GM23338 (cell line): Measurements from ENCODE around the gene CDH4. TPM values are rescaled to one million over a fixed set of nuclear protein-coding genes. Genes with fewer than 3 reads are reported as not detected.

ENCODE experiments used
- ATAC-seq: fragments of 200-7000 bp; cut with Tn5 transposase; 3 replicates; pipeline ENCODE4 v1.9.1; 2020
- DNase-seq: peaks from one replicate; pipeline ENCODE4 v3.0.0-alpha.2; 2015; ENCODE audit warnings: low spot score
- H2AFZ ChIP-seq: fragments of 200-600 bp; sonication (generic); 2 replicates; pipeline ENCODE4 v1.8.0; 2016; ENCODE audit warnings: antibody characterized with exemption, mild to moderate bottlenecking, moderate library complexity
- H3F3A ChIP-seq: fragments of 200-600 bp; sonication (generic); replicated peaks from 2 replicates; pipeline ENCODE4 v1.8.0; 2017; ENCODE audit warnings: antibody characterized with exemption, mixed run types, low read depth
- H3K27ac ChIP-seq: fragments of 200-600 bp; sonication (generic); 2 replicates; pipeline ENCODE4 v1.6.1; 2016; ENCODE audit warnings: low read depth
- H3K27me3 ChIP-seq: fragments of 200-600 bp; sonication (generic); 2 replicates; pipeline ENCODE4 v1.8.0; 2016; ENCODE audit warnings: mild to moderate bottlenecking, mixed run types, moderate library complexity; ENCODE audit not compliant: insufficient read depth
- H3K36me3 ChIP-seq: fragments of 200-600 bp; sonication (generic); 2 replicates; pipeline ENCODE4 v1.8.0; 2016; ENCODE audit warnings: mild to moderate bottlenecking; ENCODE audit not compliant: insufficient read depth
- H3K4me1 ChIP-seq: fragments of 200-600 bp; sonication (generic); 2 replicates; pipeline ENCODE4 v1.8.0; 2016; ENCODE audit warnings: mild to moderate bottlenecking, moderate library complexity; ENCODE audit not compliant: insufficient read depth
- H3K4me2 ChIP-seq: fragments of 200-600 bp; sonication (generic); 2 replicates; pipeline ENCODE4 v1.7.1; 2017; ENCODE audit warnings: mixed run types
- H3K4me3 ChIP-seq: fragments of 200-600 bp; sonication (generic); 2 replicates; pipeline ENCODE4 v1.6.1; 2016; ENCODE audit warnings: mixed run types
- H3K79me2 ChIP-seq: fragments of 200-600 bp; sonication (generic); replicated peaks from 2 replicates; pipeline ENCODE4 v1.8.0; 2017; ENCODE audit warnings: mild to moderate bottlenecking; ENCODE audit not compliant: insufficient read depth
- H3K9me2 ChIP-seq: fragments of 200-600 bp; sonication (generic); 2 replicates; pipeline ENCODE4 v1.8.0; 2017; ENCODE audit not compliant: insufficient read depth
- H4K20me1 ChIP-seq: fragments of 200-600 bp; sonication (generic); replicated peaks from 2 replicates; pipeline ENCODE4 v1.8.0; 2017; ENCODE audit warnings: mild to moderate bottlenecking; ENCODE audit not compliant: insufficient read depth
- H3K27ac Mint-ChIP-seq: 2 replicates; pipeline ENCODE4 v1.8.0; 2020; ENCODE audit warnings: inconsistent platforms, mild to moderate bottlenecking, moderate library complexity, mixed read lengths
- H3K27me3 Mint-ChIP-seq: 3 replicates; pipeline ENCODE4 v1.8.0; 2022; ENCODE audit warnings: low read depth, mild to moderate bottlenecking, moderate library complexity, mixed read lengths, inconsistent platforms; ENCODE audit not compliant: insufficient read depth, poor library complexity
- H3K36me3 Mint-ChIP-seq: 3 replicates; pipeline ENCODE4 v1.8.0; 2021; ENCODE audit warnings: low read depth, mild to moderate bottlenecking, inconsistent platforms, moderate library complexity, mixed read lengths
- H3K4me1 Mint-ChIP-seq: 3 replicates; pipeline ENCODE4 v1.8.0; 2020; ENCODE audit warnings: mild to moderate bottlenecking, inconsistent platforms, mixed read lengths
- H3K4me3 Mint-ChIP-seq: 3 replicates; pipeline ENCODE4 v1.8.0; 2021; ENCODE audit warnings: moderate library complexity, mild to moderate bottlenecking, inconsistent platforms, mixed read lengths
- H3K9me3 Mint-ChIP-seq: 3 replicates; pipeline ENCODE4 v1.8.0; 2020; ENCODE audit warnings: moderate library complexity, mild to moderate bottlenecking, inconsistent platforms, mixed read lengths
- CREB1 ChIP-seq: fragments of 250-450 bp; sonication (Bioruptor Pico); IDR thresholded peaks from 2 replicates; pipeline ENCODE4 v1.5.0; 2020; ENCODE audit warnings: low read depth, mild to moderate bottlenecking, moderate library complexity
- EZH2phosphoT487 ChIP-seq: fragments of 200-600 bp; sonication (generic); IDR thresholded peaks from one replicate; pipeline ENCODE4 v1.8.1; 2018; ENCODE audit warnings: antibody characterized with exemption; ENCODE audit not compliant: unreplicated experiment
- JUNB ChIP-seq: IDR thresholded peaks from one replicate; pipeline ENCODE4 v1.6.1; 2016; ENCODE audit warnings: antibody characterized with exemption; ENCODE audit not compliant: unreplicated experiment
- NANOG ChIP-seq: IDR thresholded peaks from 2 replicates; pipeline ENCODE4 v1.6.1; 2016; ENCODE audit warnings: antibody characterized with exemption, borderline replicate concordance
- POLR2AphosphoS5 ChIP-seq: IDR thresholded peaks from 2 replicates; pipeline ENCODE4 v1.6.1; 2016; ENCODE audit warnings: antibody characterized with exemption, low read depth
- ZNF114 ChIP-seq: fragments of 250-450 bp; sonication (Bioruptor Pico); IDR thresholded peaks from 2 replicates; pipeline ENCODE4 v1.5.0; 2020; ENCODE audit warnings: mild to moderate bottlenecking, moderate library complexity
- polyA plus RNA-seq: library from polyadenylated mRNA; unstranded; fragments of >200 nt; fragmentation: Nextera tagmentation; extraction: Ambion mirVana; gene quantifications from 2 replicates; pipeline ENCODE4 v1.2.1, GENCODE V29; 2016
- total RNA-seq: library from RNA; depleted of rRNA; stranded (reverse); fragments of >200 nt; shearing (Covaris generic); gene quantifications from 2 replicates; pipeline ENCODE4 v1.2.3, GENCODE V29; 2014
- TF ChIP-seq, protein P1 (sequence below): IDR thresholded peaks from 2 replicates; pipeline ENCODE4 v1.6.1; 2016; ENCODE audit warnings: antibody characterized with exemption
- TF ChIP-seq, protein P2 (sequence below): fragments of 250-450 bp; sonication (Bioruptor Pico); IDR thresholded peaks from 2 replicates; pipeline ENCODE4 v1.5.0; 2020; ENCODE audit warnings: mild to moderate bottlenecking, moderate library complexity

CDH4 gene
- total and polyA plus RNA-seq, 2 experiments from 2014 or later = 1.2 to 4.2 TPM

DNA sequence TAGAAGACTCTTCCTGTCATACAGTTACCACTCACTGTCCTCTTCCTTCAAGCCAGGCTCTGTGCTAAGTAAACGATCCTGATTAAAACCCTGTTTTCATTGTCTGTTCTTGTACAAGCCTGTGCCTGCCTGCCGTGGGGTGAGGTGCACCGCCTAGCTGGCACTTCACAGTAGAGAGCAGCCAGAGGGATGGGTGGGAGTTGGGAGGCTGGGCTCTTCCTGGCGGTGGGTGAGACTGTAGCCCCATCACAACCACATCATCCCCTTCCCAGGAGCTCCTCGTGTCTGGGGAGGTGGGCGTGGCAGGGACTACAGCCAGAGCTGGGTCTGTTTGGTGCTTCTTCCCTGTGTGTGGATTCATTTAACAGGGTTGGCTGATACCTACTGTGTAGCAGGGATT lies 431.7 kb downstream of the CDH4 start:
- H3K36me3 ChIP-seq = no peaks in the 10 kb centered on the region
- peaks cover 19% of the 10 kb centered on the region for H3K27me3 Mint-ChIP-seq
- DNase-seq = no peak
- H3K79me2 ChIP-seq = no peaks in the 10 kb centered on the region
- no peak overlapping the region for H2AFZ ChIP-seq
- no peak overlapping the region for H3K4me2 ChIP-seq
- 0 out of 2 replicates have a peak, but pooled peaks cover 5% of the 10 kb centered on the region for H3F3A ChIP-seq
- H3K36me3 Mint-ChIP-seq = no peaks in the 10 kb centered on the region
- ATAC-seq = no peak
- TF ChIP-seq NANOG (no peak), POLR2AphosphoS5 (no peak)
- H3K4me1 ChIP-seq = no peaks in the 10 kb centered on the region
- H3K27ac ChIP-seq = no peak overlapping the region
- no peaks in the 10 kb centered on the region for H3K9me3 Mint-ChIP-seq
- H3K4me1 Mint-ChIP-seq = peaks cover 3% of the 10 kb centered on the region; the same call in 2 of the 3 replicates
- no peak overlapping the region for H3K4me3 ChIP-seq
- no peaks in the 10 kb centered on the region for H3K9me2 ChIP-seq
- H3K4me3 Mint-ChIP-seq = no peak overlapping the region
- no peaks in the 10 kb centered on the region for H4K20me1 ChIP-seq
- H3K27ac Mint-ChIP-seq = no peak overlapping the region
- H3K27me3 ChIP-seq = no peaks in the 10 kb centered on the region

DNA sequence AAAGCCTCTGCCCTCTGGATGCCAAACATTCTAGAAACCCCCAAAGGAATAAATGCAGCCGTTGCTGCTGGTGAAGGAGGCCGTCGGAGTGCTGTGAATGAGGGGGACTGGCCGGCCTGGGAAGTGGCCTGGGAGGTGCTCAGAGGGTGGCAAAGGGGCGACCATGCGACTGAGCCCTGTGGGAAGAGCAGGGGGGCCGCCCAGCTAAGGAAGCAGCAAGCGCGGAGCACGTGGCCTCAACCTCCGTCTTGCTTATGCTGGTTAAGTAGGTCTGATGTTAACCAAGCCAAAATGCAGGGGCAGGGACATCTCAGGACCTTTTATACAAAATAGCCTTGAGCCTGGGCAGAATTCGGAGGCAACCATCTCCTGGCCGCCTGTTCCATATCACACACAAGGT lies 432.1 kb downstream of the CDH4 start:
- Histone ChIP-seq H3F3A (0 out of 2 replicates have a peak, but pooled peaks cover 5% of the 10 kb centered on the region), H3K36me3 (no peaks in the 10 kb centered on the region), H3K79me2 (no peaks in the 10 kb centered on the region), H3K4me3 (no peak overlapping the region), H4K20me1 (no peaks in the 10 kb centered on the region), H3K4me2 (no peak overlapping the region), H3K9me2 (no peaks in the 10 kb centered on the region), H2AFZ (no peak overlapping the region), H3K27me3 (no peaks in the 10 kb centered on the region), H3K4me1 (no peaks in the 10 kb centered on the region), H3K27ac (no peak overlapping the region)
- no peak overlapping the region for H3K27ac Mint-ChIP-seq
- ATAC-seq (no peak), DNase-seq (no peak)
- no peak overlapping the region for H3K4me3 Mint-ChIP-seq
- H3K27me3 Mint-ChIP-seq = peaks cover 18% of the 10 kb centered on the region
- H3K4me1 Mint-ChIP-seq = peaks cover 3% of the 10 kb centered on the region; the same call in 2 of the 3 replicates
- H3K36me3 Mint-ChIP-seq = no peaks in the 10 kb centered on the region
- no peak for TF ChIP-seq CREB1
- no peak for TF ChIP-seq JUNB
- TF ChIP-seq, protein P1, sequence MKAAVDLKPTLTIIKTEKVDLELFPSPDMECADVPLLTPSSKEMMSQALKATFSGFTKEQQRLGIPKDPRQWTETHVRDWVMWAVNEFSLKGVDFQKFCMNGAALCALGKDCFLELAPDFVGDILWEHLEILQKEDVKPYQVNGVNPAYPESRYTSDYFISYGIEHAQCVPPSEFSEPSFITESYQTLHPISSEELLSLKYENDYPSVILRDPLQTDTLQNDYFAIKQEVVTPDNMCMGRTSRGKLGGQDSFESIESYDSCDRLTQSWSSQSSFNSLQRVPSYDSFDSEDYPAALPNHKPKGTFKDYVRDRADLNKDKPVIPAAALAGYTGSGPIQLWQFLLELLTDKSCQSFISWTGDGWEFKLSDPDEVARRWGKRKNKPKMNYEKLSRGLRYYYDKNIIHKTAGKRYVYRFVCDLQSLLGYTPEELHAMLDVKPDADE = no peak
- TF ChIP-seq NANOG = no peak
- TF ChIP-seq EZH2phosphoT487 = no peak
- TF ChIP-seq, protein P2, sequence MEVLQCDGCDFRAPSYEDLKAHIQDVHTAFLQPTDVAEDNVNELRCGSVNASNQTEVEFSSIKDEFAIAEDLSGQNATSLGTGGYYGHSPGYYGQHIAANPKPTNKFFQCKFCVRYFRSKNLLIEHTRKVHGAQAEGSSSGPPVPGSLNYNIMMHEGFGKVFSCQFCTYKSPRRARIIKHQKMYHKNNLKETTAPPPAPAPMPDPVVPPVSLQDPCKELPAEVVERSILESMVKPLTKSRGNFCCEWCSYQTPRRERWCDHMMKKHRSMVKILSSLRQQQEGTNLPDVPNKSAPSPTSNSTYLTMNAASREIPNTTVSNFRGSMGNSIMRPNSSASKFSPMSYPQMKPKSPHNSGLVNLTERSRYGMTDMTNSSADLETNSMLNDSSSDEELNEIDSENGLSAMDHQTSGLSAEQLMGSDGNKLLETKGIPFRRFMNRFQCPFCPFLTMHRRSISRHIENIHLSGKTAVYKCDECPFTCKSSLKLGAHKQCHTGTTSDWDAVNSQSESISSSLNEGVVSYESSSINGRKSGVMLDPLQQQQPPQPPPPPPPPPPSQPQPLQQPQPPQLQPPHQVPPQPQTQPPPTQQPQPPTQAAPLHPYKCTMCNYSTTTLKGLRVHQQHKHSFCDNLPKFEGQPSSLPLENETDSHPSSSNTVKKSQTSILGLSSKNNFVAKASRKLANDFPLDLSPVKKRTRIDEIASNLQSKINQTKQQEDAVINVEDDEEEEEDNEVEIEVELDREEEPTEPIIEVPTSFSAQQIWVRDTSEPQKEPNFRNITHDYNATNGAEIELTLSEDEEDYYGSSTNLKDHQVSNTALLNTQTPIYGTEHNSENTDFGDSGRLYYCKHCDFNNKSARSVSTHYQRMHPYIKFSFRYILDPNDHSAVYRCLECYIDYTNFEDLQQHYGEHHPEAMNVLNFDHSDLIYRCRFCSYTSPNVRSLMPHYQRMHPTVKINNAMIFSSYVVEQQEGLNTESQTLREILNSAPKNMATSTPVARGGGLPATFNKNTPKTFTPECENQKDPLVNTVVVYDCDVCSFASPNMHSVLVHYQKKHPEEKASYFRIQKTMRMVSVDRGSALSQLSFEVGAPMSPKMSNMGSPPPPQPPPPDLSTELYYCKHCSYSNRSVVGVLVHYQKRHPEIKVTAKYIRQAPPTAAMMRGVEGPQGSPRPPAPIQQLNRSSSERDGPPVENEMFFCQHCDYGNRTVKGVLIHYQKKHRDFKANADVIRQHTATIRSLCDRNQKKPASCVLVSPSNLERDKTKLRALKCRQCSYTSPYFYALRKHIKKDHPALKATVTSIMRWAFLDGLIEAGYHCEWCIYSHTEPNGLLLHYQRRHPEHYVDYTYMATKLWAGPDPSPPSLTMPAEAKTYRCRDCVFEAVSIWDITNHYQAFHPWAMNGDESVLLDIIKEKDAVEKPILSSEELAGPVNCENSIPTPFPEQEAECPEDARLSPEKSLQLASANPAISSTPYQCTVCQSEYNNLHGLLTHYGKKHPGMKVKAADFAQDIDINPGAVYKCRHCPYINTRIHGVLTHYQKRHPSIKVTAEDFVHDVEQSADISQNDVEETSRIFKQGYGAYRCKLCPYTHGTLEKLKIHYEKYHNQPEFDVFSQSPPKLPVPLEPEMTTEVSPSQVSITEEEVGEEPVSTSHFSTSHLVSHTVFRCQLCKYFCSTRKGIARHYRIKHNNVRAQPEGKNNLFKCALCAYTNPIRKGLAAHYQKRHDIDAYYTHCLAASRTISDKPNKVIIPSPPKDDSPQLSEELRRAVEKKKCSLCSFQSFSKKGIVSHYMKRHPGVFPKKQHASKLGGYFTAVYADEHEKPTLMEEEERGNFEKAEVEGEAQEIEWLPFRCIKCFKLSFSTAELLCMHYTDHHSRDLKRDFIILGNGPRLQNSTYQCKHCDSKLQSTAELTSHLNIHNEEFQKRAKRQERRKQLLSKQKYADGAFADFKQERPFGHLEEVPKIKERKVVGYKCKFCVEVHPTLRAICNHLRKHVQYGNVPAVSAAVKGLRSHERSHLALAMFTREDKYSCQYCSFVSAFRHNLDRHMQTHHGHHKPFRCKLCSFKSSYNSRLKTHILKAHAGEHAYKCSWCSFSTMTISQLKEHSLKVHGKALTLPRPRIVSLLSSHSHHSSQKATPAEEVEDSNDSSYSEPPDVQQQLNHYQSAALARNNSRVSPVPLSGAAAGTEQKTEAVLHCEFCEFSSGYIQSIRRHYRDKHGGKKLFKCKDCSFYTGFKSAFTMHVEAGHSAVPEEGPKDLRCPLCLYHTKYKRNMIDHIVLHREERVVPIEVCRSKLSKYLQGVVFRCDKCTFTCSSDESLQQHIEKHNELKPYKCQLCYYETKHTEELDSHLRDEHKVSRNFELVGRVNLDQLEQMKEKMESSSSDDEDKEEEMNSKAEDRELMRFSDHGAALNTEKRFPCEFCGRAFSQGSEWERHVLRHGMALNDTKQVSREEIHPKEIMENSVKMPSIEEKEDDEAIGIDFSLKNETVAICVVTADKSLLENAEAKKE (CRISPR knock-in tag) = no peak
- no peak for TF ChIP-seq ZNF114
- H3K9me3 Mint-ChIP-seq = no peaks in the 10 kb centered on the region
